Hematopoietic multipotent progenitor cell (in vitro differentiated cells): ENCODE results near the gene GNG11. TPM values are rescaled to one million over a fixed set of nuclear protein-coding genes. Genes with fewer than 3 reads are reported as not detected.
"Not testable (repeated sequence)": the region's sequence is repeated elsewhere in the genome, so short reads cannot be mapped to it uniquely, and the experiment has no call there.

ENCODE experiments used
- DNase-seq, 3 donors: peaks; one replicate each; pipeline ENCODE4 v3.0.0-alpha.2; 2011 to 2015; ENCODE audit warnings: low read depth in 2 of 3, low spot score in 2 of 3
- total RNA-seq: library from RNA; depleted of rRNA; stranded (reverse); fragments of >200 nt; gene quantifications from one replicate; pipeline ENCODE4 v1.2.3, GENCODE V29; 2012

GNG11 gene
- total RNA-seq, 1 donor, result 1.9 TPM

DNA sequence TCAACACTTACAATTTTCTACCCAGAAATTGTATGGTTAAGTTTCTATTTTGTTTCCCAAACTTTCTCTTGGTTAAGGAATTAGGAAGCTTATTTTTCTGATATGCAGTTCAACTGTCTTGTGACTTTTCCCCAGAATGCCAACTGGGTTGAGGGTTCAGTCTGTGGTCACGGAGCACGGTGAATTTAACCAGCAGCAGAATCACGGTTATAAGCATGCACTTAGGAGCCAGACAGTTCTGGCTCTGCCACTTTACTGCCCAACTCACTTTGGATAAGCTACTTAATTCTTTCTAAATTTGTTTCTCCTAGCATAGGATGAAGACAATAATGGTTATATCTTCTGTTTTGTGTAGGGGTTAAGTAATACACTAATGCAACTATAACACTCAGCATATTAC is 10.3 kb upstream of the GNG11 start:
- not testable (repeated sequence) for DNase-seq

DNA sequence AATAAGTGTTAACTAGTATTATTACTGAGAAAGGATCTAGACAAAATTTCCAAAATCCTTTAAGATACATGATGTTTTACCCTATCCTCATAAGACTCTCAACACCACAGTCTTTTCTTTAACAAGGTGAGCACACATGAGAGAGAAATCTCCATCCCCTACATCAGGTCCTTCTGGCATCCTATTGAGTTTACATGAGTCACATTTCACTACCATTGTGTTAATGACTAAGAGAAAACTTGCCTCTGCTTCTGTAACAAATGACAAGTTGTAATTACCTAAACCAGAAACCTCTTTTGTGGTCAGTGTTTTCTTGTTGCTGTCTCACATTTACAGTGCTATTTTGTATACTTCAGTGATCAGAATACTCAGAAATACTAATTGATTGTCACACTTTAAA is 9.9 kb upstream of the GNG11 start:
- not testable (repeated sequence) for DNase-seq

DNA sequence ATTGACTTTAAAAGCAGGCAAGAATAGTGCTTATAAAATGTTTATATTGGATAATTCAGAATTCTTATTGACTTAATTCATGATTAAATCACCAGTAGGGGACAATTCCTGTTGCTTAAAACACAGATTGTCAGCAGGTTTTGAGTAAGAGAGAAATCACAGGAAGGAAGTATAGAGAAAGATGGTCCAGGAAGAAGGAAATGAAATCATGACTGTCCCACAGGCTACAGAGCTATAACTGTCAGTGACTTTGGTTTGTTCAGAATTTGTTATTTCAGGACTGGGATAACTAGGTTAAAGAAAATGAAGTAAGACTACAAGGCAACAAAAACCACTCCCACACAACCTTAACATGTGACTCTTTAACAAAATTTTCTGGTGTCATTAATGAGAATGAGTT is 8.3 kb upstream of the GNG11 start:
- no peak for DNase-seq

DNA sequence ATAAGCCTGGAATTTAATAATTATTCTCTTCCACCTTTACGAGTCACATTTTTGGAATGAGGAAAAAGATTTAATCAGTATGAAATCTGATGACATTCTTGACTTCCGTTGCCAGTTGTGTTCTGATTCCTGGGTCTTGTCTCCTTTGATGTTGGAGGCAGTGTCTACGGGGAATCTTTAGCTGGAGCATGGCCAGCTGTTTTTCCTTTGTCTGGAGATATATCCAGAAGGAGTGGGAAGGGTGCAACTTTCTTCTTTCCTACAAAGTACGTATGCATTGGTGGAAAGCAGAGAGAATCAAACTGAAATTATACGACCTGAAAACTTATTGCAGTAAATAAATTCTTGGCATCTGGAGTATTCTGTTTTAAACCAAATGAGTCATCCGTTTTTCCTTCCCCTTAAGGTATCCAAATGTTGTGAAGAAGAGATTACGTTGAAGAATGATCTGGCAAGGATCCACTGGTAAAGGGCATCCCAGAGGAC is 6.9 kb upstream of the GNG11 start:
- no peak for DNase-seq

DNA sequence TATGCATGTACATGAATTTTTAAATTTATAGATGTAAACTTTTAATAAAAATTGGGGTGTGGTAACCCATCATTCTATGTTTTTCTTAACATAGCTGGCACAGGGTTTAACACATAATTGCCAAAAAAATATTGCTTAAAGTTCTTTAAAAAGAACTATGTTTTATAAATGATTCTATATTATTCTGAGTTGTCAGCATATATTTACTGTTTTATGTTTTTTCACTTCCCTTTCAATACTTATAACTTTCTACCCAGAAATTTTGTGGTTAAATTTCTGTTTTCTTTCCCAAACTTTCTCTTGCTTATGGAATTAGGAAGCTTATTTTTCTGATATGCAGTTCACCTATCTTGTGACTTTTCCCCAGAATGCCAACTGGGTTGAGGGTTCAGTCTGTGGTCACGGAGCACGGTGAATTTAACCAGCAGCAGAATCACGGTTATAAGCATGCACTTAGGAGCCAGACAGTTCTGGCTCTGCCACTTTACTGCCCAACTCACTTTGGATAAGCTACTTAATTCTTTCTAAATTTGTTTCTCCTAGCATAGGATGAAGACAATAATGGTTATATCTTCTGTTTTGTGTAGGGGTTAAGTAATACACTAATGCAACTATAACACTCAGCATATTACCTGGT is 6.2 kb upstream of the GNG11 start:
- DNase-seq, result not testable (repeated sequence)

DNA sequence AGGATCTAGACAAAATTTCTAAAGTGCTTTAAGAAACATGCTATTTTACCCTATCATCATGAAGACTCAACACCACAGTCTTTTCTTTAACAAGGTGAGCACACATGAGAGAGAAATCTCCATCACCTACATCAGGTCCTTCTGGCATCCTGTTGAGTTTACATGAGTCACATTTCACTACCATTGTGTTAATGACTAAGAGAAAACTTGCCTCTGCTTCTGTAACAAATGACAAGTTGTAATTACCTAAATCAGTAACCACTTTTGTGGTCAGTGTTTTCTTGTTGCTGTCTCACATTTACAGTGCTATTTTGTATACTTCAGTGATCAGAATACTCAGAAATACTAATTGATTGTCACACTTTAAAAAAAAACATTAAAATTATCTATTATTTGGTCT is 5.6 kb upstream of the GNG11 start:
- not testable (repeated sequence) for DNase-seq

DNA sequence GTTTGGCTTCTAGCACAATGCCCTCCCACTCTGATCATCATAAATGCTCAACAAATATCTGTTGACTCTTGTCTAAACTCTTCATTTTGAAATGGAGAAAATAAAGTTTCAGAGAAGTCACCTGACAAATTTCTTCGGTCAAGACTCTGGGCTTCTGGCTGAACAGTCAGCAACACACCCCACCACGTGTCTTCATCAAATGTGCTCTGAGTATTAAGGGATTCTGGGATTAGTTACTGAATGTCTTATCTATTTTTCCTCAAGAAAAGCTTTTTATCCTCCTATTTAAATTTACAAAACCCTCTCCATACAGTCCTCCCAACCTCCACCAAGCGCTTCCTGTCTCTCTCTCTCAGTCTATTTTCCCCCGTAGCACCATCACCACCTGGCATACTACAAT is 5.2 kb upstream of the GNG11 start:
- DNase-seq, result not testable (repeated sequence)

DNA sequence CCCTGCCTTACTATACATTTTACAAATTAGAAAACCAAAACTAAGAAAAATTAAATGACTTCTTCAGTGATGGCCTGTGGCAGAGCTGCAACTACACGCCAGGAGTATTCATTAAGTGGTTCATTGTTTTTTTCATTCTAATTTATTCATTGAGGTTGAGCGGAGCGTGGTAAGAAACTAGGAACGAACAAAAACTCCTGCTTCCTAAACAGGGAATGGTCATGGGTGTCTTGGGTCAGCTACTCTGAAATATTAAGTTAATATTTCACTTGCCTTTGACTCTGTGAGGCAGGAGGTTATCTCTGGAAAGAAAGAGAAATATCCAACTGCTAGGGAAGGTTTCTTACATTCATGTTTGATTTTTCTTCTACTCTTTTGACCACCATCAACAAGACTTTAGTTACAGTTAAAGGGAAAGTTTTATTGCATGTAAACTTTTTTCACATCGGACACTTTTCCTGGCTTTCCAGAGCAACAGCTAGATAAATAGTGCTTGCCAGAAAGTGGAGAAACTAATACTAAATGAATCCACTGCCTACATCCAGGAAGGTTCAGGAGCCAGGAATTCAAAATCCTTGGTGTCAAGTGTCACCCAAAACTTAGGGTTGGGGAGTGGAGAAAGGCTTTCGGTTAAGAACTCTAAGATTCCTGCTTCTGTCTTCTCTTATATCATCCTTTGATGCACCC is 896 bp upstream of the GNG11 start:
- no peak for DNase-seq

DNA sequence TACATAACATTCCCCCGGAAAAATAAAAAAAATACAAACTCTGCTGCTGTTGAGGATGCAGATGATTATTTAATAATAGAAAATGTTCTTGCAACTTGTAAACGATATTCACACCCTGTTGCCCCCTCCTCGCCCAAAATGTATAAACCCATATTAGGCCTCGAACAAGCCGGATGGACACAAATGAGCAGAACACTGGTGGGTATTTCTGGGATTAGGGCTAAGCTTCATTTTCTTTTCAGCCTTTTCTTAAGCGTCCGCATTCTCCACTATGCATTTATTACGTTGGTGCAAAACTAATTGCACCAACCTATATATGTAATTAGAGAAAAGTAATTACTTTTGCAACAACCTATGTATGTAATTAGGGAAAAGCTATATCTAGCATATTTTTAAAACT is 349 bp upstream of the GNG11 start:
- DNase-seq, result no peak

DNA sequence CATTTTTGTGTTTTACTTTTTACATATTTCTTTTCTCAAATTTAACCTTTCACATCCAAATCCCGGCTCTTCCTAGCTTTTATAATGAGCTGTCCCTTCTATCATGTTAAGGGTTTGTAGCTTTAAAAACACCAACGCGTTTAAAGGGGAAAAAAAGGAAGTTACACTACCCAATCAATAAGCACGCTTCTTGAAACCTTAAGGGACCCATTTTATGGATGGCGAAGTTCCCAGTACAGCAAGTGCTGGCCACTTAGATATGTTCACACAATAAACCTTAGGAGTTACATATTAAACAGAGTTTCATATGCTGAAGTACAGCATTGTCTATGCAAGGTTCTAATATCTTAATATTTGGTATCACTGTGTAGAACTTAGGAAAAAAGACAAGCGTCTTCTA is 1.8 kb downstream of the GNG11 start:
- DNase-seq, result no peak

DNA sequence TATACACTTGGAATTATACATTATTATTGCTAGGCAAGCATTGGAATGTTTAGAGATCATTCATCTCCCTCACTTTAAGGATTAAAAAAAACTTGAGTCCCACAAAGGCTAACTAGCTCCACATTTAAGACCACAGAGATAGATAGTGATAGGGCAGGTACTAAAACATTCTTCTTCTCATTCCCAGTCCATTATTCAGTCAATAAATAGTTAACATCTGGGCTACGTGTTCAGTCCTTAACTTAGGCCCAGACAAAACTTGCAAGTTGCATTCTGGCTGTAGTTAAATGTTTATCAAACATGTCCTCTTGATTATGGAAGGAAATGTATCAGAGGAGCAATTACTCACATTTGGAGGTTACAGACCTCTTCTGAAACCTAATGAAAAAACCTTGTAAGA is 2.4 kb downstream of the GNG11 start:
- no peak for DNase-seq

DNA sequence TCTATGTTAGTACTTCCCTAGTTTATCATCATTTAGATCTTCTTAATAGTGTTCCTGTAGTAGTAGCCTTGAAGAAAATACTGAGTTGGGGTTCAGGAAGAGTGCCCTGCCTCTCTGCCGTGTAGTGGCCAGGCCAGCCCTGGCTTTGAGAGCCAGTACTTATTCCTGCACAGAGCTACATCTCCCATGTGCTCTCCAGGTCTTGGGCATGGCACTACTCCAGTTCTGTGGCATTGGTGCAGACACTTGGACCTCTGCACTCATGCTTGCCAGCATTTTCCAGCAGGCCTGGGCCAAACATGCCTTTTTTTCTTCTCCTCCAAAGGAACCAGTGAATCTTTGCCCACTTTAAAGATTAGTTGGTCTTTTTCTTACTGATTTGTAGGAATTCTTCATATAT is 5.3 kb downstream of the GNG11 start:
- DNase-seq, result no peak

DNA sequence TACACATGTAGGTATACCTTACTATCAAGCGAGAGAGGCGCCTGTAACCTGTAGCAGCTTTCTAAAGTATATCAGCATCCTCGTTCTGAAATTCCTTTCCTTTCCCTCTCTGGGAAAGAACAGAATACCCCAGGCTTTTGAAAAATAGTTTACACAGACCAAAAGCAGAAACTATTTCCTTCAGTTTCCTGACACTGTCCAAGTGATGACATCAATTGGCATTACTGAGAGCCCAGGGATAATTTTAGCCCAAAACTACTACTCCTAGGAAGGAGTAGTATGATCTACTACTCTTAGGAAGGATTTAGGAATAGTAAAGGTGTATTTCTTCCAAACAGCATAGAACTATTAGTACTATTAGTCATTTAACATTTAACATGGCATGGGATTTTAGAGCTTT is 6.0 kb downstream of the GNG11 start:
- DNase-seq, result no peak

DNA sequence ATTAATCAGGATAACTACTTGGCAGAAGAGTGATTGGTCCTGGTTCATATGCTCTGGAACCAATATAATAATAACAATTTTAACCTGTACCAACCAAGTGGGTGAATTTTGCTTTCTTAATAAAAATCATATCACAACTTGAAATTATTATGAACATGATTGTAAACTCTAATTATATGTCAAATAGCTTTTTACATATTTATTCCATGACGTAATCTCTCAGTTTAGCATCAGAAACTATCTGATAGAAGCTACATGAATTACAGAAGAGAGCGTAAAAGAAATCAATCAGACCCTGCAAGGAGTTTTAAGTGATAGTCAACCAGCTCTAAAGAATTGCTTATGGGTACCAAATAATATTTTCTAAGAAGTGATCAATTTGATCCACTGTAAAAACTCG is 10.1 kb downstream of the GNG11 start:
- no peak for DNase-seq

DNA sequence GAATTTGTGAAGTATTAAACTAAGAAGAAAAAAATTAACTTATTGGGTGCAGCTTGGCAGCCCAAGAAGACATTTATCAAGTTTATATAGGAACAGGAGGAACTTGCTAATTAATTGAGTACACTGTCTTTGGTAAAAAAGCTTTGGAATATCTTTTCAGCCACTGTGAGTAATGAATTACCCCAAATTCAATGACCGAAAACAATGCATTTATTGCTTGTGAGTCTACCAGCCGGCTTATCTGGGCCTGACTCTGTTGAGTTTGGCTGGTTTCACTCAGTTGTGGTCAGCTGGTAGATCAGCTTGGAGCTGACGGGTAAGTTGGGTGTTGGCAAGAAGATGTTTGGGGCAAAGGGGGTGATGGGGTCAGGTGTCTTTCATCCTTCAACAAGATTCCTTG is 11.6 kb downstream of the GNG11 start:
- no peak for DNase-seq

DNA sequence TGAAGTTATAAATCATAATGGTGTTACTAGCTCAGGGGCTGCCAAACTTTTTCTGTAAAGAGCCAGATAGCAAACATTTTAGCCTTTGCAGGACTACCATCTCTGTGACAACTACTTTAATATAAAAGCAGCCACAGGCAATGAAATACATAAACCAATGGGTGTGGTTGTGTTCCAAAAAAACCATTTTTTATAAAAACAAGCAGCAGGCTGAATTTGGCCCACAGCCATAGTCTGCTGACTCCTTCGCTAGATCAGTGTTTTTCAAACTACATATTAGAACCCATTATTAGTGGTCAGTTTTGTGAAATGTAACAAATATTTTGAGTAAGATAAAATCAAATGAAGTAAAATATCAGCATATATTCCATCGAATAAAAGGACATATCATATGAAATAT is 13.6 kb downstream of the GNG11 start:
- no peak for DNase-seq

DNA sequence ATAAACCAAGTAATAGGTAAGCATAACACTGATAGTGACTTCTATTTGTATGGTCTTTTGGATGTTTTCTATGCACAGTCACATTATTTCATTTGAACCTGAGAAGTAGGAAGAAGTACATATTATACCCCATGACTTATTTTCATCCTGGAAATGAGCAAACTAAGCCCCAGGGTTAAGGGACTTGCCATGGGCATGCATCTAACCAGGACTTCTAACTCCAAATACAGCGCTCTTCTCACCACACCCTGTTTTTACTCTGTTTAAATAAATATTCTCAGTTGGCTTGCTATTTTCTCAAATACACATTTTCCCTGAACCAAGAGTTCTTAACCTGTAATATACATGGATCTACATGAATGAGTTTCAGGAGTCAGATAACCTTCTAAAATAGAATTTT is 16.3 kb downstream of the GNG11 start:
- DNase-seq, result no peak

DNA sequence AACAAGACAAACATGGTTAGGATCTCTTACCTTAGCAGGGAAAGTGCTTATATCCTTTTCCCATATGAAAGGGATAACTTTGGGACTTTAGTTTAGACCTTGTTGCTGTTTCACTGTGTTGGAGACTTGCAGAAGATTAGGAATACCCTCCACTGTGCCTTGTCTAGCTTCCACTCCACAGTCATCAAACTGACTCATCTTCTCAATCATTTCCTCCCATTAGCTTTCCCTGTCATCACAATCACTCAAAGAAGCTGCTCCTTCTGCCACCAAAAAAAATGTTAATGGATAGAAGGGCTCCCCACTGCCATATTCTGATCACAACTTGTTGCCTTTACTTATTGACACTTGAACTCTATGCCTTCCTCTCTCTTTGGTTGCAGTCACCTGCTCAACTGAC is 16.8 kb downstream of the GNG11 start:
- DNase-seq, result no peak

DNA sequence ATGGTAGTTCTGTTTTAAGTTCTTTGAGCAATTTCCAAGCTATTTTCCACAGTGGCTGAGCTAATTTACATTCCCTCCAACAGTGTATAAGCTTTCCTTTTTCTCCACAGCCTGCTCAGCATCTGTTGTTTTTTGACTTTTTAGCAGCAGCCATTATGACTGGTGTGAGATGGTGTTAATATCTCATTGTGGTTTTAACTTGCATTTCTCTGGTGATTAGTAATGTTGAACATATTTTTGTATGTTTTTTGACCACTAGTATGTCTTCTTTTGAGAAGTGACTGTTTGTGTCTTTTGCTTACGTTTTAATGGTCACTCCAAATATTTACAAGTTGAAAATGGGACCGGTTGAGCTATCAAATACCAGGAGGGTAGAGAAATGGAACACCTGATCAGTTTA is 20.4 kb downstream of the GNG11 start:
- no peak for DNase-seq

DNA sequence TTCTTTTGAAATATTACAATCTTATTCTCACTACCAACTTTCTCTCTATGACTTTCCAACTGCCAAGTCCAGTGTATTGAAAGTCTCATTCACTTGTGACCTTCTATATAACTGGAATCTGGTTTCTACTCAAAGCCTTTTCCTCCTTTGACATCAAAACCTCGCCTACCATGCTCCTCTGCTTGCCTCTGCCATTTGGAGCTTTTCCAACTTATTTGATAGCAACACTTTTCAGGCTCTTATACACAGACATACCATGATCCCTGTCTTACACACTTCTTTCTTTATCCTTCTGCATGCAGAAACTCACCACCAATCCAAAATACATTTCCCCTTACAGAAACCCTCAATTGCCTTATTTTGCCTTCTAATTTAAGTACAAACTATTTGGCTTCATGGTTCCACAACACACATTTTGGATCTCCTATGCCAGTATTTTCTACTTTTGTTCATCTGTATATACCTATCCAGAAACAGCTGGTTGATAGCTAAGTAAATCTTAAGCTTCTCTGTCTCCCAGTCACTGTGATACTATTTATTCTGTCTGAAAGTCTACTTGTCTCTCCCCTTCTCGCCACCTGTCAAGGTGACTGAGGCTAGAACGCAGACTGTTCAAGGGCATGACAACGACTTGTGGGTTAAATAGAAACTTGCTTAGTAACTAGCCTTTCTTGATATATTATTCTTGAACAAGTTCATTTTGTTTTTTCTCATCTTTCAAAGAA is 22.4 kb downstream of the GNG11 start:
- DNase-seq, result peak in 1 of 3 donors; percentile 48

DNA sequence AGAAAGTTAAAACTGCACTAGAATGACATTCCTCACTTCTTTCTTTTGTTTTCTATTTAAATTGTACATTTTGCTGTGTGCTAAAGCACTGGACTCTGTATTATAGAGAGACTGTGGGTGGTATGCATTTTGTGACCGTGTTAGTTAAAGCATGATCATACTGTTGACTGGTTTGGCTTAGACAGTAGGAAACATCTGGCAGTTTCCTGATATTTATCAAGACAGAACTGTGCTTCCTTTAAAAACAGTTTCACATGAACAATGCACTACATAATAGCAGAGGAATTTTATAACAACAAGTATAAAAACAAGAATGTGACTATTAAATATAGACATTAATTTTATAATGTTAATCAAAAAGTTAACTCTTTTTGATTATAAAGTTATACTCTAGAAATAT is 23.1 kb downstream of the GNG11 start:
- peak in 2 of 3 donors; percentile 64 to 78 for DNase-seq

DNA sequence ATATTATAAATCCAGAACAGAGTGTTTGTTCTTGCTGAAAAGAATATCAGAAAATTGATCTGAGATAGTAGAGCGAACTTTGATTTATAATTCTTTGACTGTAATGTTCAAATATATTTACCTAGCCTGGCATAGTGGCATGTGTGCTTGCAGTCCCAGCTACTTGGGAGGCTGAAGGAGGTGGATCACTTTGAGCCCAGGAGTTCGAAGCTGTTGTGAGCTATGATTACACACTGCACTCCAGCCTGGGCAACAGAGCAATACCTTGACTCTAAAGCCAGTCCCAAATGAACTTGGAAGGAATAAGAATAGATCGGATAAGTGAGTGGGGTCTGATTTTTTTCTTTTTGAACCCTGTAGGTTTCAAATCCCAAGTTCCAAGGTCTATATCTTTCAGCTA is 23.5 kb downstream of the GNG11 start:
- DNase-seq, result no peak
